Neural progenitor cell (in vitro differentiated cells): ENCODE data around the gene CTNNBIP1. TPM values are rescaled to one million over a fixed set of nuclear protein-coding genes. Genes with fewer than 3 reads are reported as not detected.

Source experiments
- DNase-seq: peaks from one replicate; pipeline ENCODE4 v3.0.0-alpha.2; 2016; ENCODE audit warnings: low spot score
- H2AFZ ChIP-seq: fragments of 200-600 bp; sonication (generic); replicated peaks from 2 replicates; pipeline ENCODE4 v1.6.1; 2016; ENCODE audit warnings: antibody characterized with exemption
- H3F3A ChIP-seq: fragments of 200-600 bp; sonication (generic); 2 replicates; pipeline ENCODE4 v1.6.1; 2016; ENCODE audit warnings: antibody characterized with exemption, low read depth
- H3K27ac ChIP-seq: fragments of 200-600 bp; sonication (generic); 2 replicates; pipeline ENCODE4 v1.5.1; 2016; ENCODE audit warnings: mild to moderate bottlenecking
- H3K27me3 ChIP-seq: fragments of 200-600 bp; sonication (generic); 2 replicates; pipeline ENCODE4 v1.6.1; 2016; ENCODE audit warnings: mild to moderate bottlenecking, moderate library complexity
- H3K36me3 ChIP-seq: fragments of 200-600 bp; sonication (generic); 2 replicates; pipeline ENCODE4 v1.5.1; 2016
- H3K4me1 ChIP-seq: fragments of 200-600 bp; sonication (generic); 2 replicates; pipeline ENCODE4 v1.6.1; 2016; ENCODE audit warnings: mixed run types
- H3K4me2 ChIP-seq: fragments of 200-600 bp; sonication (generic); 2 replicates; pipeline ENCODE4 v1.6.1; 2016
- H3K4me3 ChIP-seq: fragments of 200-600 bp; sonication (generic); 2 replicates; pipeline ENCODE4 v1.5.1; 2016
- H3K79me2 ChIP-seq: fragments of 200-600 bp; sonication (generic); 2 replicates; pipeline ENCODE4 v1.6.1; 2016; ENCODE audit warnings: low read depth
- H3K9ac ChIP-seq: fragments of 200-600 bp; sonication (generic); 2 replicates; pipeline ENCODE4 v1.6.1; 2016
- H3K9me3 ChIP-seq: fragments of 200-600 bp; sonication (generic); 2 replicates; pipeline ENCODE4 v1.5.1; 2016; ENCODE audit warnings: low read depth
- H4K20me1 ChIP-seq: fragments of 200-600 bp; sonication (generic); 2 replicates; pipeline ENCODE4 v1.6.1; 2016; ENCODE audit warnings: low read depth
- H3K27ac Mint-ChIP-seq: 3 replicates; pipeline ENCODE4 v1.8.0; 2021; ENCODE audit warnings: mixed read lengths
- H3K27me3 Mint-ChIP-seq: 2 replicates; pipeline ENCODE4 v1.8.0; 2022; ENCODE audit warnings: low read depth, mild to moderate bottlenecking, inconsistent platforms, moderate library complexity, mixed read lengths; ENCODE audit not compliant: insufficient read depth
- H3K36me3 Mint-ChIP-seq: 3 replicates; pipeline ENCODE4 v1.8.0; 2021; ENCODE audit warnings: mixed read lengths
- H3K4me1 Mint-ChIP-seq: 3 replicates; pipeline ENCODE4 v1.8.0; 2021; ENCODE audit warnings: mixed read lengths
- H3K4me3 Mint-ChIP-seq: 3 replicates; pipeline ENCODE4 v1.8.0; 2021; ENCODE audit warnings: mild to moderate bottlenecking, moderate library complexity, mixed read lengths
- H3K9me3 Mint-ChIP-seq: 3 replicates; pipeline ENCODE4 v1.8.0; 2020; ENCODE audit warnings: mixed read lengths
- CTCF ChIP-seq: fragments of 200-600 bp; sonication (generic); IDR thresholded peaks from 2 replicates; pipeline ENCODE4 v1.5.1; 2017; ENCODE audit warnings: antibody characterized with exemption, mild to moderate bottlenecking
- EZH2 ChIP-seq: fragments of 200-600 bp; sonication (generic); IDR thresholded peaks from 2 replicates; pipeline ENCODE4 v1.6.1; 2017; ENCODE audit warnings: antibody characterized with exemption, mild to moderate bottlenecking, moderate library complexity
- EZH2phosphoT487 ChIP-seq: fragments of 200-600 bp; sonication (generic); IDR thresholded peaks from 2 replicates; pipeline ENCODE4 v1.6.1; 2017; ENCODE audit warnings: antibody characterized with exemption
- total RNA-seq: library from RNA; depleted of rRNA; stranded (reverse); fragments of >200 nt; gene quantifications from 2 replicates; pipeline ENCODE4 v1.2.3, GENCODE V29; 2015; ENCODE audit warnings: low replicate concordance

CTNNBIP1 gene
- total RNA-seq, 1 donor from 2014 or later = 68.8 TPM

- no peak overlapping the region for H3K4me3 Mint-ChIP-seq
Measured at GRCh38 chr1:9827558-9828185, 82.4 kb downstream of the CTNNBIP1 start.

GRCh38 chr1:9826616-9827015 is 83.5 kb downstream of the CTNNBIP1 start:
- H3K27ac ChIP-seq = no peak overlapping the region
- no peak overlapping the region for H3K4me2 ChIP-seq
- H4K20me1 ChIP-seq = peaks cover 16% of the 10 kb centered on the region
- peaks cover 39% of the 10 kb centered on the region for H3K4me1 Mint-ChIP-seq
- H3K27me3 ChIP-seq = peaks cover 13% of the 10 kb centered on the region
- peaks cover 44% of the 10 kb centered on the region for H3F3A ChIP-seq
- peaks cover 26% of the 10 kb centered on the region for H3K4me1 ChIP-seq
- no peaks in the 10 kb centered on the region for H3K9me3 ChIP-seq
- H2AFZ ChIP-seq = no peak overlapping the region
- no peak overlapping the region for H3K4me3 ChIP-seq
- peaks cover 18% of the 10 kb centered on the region for H3K79me2 ChIP-seq
- no peak for TF ChIP-seq EZH2
- no peak for TF ChIP-seq EZH2phosphoT487
- no peak for TF ChIP-seq CTCF
- no peak for DNase-seq
- H3K9ac ChIP-seq = no peak overlapping the region
- H3K4me3 Mint-ChIP-seq = peak overlapping the region; percentile 9
- no peaks in the 10 kb centered on the region for H3K9me3 Mint-ChIP-seq
- H3K27ac Mint-ChIP-seq = no peak overlapping the region
- H3K36me3 ChIP-seq = no peaks in the 10 kb centered on the region
- no peaks in the 10 kb centered on the region for H3K36me3 Mint-ChIP-seq
- H3K27me3 Mint-ChIP-seq = peaks cover 11% of the 10 kb centered on the region

More at GRCh38 chr1:9827558-9828185, 82.4 kb downstream of the CTNNBIP1 start:
- TF ChIP-seq CTCF (peak; percentile 49), EZH2 (no peak), EZH2phosphoT487 (no peak)
- H3K36me3 ChIP-seq = no peaks in the 10 kb centered on the region
- peaks cover 43% of the 10 kb centered on the region for H3F3A ChIP-seq
- peaks cover 13% of the 10 kb centered on the region for H3K27me3 ChIP-seq
- no peak overlapping the region for H3K9ac ChIP-seq
- DNase-seq = no peak
- H2AFZ ChIP-seq = no peak overlapping the region
- peaks cover 10% of the 10 kb centered on the region for H3K27me3 Mint-ChIP-seq
- H3K9me3 Mint-ChIP-seq = no peaks in the 10 kb centered on the region
- H4K20me1 ChIP-seq = peaks cover 5% of the 10 kb centered on the region
- peaks cover 17% of the 10 kb centered on the region for H3K4me1 ChIP-seq
- no peak overlapping the region for H3K4me3 ChIP-seq
- H3K79me2 ChIP-seq = peaks cover 8% of the 10 kb centered on the region
- H3K4me2 ChIP-seq = no peak overlapping the region
- no peak overlapping the region for H3K27ac ChIP-seq
- H3K4me1 Mint-ChIP-seq = peaks cover 28% of the 10 kb centered on the region
- no peaks in the 10 kb centered on the region for H3K36me3 Mint-ChIP-seq
- no peak overlapping the region for H3K27ac Mint-ChIP-seq
- H3K9me3 ChIP-seq = no peaks in the 10 kb centered on the region

GRCh38 chr1:9826087-9826486 is 84.0 kb downstream of the CTNNBIP1 start:
- Histone ChIP-seq H2AFZ (no peak overlapping the region), H3K4me3 (no peak overlapping the region), H3K27ac (no peak overlapping the region), H3K79me2 (peaks cover 24% of the 10 kb centered on the region), H3K4me1 (peaks cover 30% of the 10 kb centered on the region), H4K20me1 (peaks cover 21% of the 10 kb centered on the region), H3K4me2 (no peak overlapping the region), H3K9ac (no peak overlapping the region), H3F3A (peaks cover 44% of the 10 kb centered on the region), H3K9me3 (no peaks in the 10 kb centered on the region), H3K36me3 (no peaks in the 10 kb centered on the region), H3K27me3 (peaks cover 13% of the 10 kb centered on the region)
- no peak for DNase-seq
- peaks cover 42% of the 10 kb centered on the region for H3K4me1 Mint-ChIP-seq
- peak overlapping the region; percentile 83 for H3K4me3 Mint-ChIP-seq
- no peaks in the 10 kb centered on the region for H3K36me3 Mint-ChIP-seq
- H3K27ac Mint-ChIP-seq = no peak overlapping the region
- H3K27me3 Mint-ChIP-seq = peaks cover 11% of the 10 kb centered on the region
- no peaks in the 10 kb centered on the region for H3K9me3 Mint-ChIP-seq
- TF ChIP-seq EZH2phosphoT487 = no peak
- TF ChIP-seq CTCF = no peak
- no peak for TF ChIP-seq EZH2
